Retinal pigment epithelial cell (primary cell): ENCODE results near the gene SLC25A47.
"Not testable (repeated sequence)": the region's sequence is repeated elsewhere in the genome, so short reads cannot be mapped to it uniquely, and the experiment has no call there.

Experiments
- DNase-seq: peaks from one replicate; pipeline ENCODE4 v3.0.0-alpha.2; 2010; ENCODE audit warnings: low read depth
- H3K4me3 ChIP-seq: 2 replicates; pipeline ENCODE4 v1.5.1; 2011; ENCODE audit warnings: mild to moderate bottlenecking, low read length, control low read depth, moderate library complexity
- TF ChIP-seq, protein P1 (sequence below): conservative IDR thresholded peaks from 2 replicates; pipeline ENCODE4 v1.5.1; 2011; ENCODE audit warnings: low read depth, low read length, control low read depth, inconsistent platforms

Gene SLC25A47

DNA sequence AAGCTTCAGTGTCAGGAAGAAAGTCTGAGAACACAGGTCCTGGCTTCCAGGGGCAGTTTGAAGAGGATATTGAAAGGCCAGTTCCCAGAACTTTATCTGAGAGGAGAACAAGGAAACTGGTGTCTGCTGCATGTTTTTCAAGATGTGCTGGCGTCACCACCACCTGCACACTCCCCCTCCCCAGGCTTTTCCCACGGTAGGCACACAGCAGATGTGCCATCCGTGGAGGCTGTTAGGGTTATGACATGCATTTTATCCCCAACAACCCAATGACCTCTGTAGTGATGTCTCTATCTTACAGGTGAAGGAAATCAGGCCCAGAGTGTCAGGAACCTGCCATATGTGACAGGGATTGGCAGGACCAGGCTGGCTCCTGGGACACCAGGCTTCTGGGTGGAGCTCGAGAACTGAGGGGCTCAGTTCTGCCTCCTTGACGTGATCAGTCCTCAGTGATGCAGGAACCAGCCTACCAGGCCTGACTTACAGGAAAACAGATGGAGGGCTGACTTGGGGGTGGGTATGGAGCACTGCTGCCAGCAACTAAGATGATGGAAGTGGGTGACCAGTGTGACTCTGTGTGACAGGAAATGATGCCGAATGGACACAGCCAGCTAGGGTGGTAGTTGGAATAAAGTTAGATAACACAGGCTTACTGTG lies 16.8 kb downstream of the SLC25A47 start:
- H3K4me3 ChIP-seq = no peak overlapping the region
- TF ChIP-seq, protein P1, sequence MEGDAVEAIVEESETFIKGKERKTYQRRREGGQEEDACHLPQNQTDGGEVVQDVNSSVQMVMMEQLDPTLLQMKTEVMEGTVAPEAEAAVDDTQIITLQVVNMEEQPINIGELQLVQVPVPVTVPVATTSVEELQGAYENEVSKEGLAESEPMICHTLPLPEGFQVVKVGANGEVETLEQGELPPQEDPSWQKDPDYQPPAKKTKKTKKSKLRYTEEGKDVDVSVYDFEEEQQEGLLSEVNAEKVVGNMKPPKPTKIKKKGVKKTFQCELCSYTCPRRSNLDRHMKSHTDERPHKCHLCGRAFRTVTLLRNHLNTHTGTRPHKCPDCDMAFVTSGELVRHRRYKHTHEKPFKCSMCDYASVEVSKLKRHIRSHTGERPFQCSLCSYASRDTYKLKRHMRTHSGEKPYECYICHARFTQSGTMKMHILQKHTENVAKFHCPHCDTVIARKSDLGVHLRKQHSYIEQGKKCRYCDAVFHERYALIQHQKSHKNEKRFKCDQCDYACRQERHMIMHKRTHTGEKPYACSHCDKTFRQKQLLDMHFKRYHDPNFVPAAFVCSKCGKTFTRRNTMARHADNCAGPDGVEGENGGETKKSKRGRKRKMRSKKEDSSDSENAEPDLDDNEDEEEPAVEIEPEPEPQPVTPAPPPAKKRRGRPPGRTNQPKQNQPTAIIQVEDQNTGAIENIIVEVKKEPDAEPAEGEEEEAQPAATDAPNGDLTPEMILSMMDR = no peak
- no peak for DNase-seq

DNA sequence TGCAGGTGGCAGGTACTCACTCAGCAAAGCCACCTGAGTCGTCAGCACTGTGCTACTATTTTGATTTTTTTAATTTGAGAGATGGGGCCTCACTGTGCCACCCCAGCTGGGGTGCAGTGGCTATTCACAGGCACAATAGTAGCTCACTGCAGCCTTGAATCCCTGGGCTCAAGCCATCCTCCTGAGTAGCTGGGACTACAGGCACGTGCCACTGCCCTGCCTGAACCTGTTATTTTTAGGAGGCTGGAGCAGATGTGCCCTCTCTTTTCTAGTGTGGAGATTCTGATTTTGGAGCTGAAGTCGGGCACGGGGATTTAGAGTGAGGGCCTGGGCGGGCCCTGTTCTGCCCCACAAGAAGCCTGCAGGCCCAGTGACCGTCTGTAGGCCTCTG lies 17.3 kb downstream of the SLC25A47 start:
- no peak overlapping the region for H3K4me3 ChIP-seq
- DNase-seq = no peak

DNA sequence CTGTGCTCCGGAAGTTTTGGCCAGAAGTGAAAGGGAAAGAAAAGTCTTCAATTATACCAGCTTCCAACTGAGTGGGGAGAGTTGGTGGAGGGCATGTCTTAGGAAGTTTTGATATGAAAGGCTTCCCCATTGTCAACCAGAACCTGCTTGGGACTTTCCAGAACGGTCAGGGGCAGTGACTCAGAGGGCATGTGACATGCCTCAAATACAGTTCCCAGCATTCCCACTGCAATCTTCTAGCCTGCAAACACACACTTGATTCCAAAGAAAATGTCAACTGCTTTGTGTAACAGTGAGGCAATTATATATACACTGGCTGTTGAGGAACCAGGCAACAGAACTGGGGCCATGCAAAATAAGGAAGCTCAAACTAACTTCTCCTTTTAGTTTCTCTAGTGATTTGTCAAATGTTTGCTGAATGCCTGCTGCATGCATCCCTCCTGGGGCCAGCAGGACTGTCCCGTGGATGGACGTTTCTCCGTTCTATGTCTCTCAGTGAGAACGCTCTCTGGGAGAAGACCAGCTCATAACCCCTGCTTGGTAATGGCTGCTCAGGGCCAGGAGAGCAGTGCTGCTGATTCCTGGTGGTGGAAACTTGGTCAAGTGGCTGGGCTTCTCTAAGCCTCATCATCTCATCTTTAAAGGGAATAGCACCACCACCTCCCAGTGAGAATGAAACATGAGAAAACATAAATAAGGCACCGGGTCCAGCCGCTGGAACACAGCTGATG lies 18.3 kb downstream of the SLC25A47 start:
- H3K4me3 ChIP-seq = no peak overlapping the region
- TF ChIP-seq, protein P1 = no peak
- DNase-seq = peak; percentile 59

More for the DNA sequence above, 17.3 kb downstream of the SLC25A47 start:
- TF ChIP-seq, protein P1 = no peak

DNA sequence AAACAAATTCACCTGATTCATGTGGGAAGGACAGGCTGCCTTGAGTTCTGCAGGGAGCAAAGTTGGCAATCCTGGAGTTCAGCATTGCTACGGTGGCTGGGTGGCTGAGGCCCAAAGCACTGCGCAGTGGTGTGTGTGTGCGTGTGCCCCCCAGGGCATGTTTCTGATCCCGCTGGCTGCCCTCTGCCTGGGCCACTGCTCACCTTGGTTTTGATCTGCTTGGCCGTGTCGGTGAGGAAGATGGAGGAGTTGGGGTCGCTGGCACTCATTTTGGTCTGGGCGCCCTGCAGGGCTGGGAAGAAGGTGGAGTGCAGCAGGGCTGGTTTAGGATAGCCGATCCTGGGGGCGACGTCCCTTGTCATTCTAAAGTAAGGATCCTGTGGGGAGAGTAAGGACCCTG lies 19.1 kb downstream of the SLC25A47 start:
- TF ChIP-seq, protein P1 = no peak
- DNase-seq = no peak
- H3K4me3 ChIP-seq = no peak overlapping the region

DNA sequence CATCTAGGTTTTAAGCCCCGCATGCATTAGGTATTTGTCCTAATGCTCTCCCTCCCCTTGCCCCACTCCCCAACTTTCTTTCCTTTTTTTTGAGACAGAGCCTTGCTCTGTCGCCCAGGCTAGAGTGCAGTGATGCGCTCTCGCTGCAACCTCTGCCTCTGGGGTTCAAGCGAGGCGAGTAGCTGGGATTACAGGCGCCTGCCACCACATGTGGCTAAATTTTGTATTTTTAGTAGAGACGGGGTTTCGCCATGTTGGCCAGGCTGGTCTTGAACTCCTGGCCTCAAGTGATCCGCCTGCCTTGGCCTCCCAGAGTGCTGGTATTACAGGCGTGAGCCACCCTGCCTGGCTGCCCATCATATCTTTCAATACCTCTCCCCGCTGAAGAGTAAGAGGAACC lies 19.7 kb downstream of the SLC25A47 start:
- DNase-seq, H3K4me3 ChIP-seq: not testable (repeated sequence)

DNA sequence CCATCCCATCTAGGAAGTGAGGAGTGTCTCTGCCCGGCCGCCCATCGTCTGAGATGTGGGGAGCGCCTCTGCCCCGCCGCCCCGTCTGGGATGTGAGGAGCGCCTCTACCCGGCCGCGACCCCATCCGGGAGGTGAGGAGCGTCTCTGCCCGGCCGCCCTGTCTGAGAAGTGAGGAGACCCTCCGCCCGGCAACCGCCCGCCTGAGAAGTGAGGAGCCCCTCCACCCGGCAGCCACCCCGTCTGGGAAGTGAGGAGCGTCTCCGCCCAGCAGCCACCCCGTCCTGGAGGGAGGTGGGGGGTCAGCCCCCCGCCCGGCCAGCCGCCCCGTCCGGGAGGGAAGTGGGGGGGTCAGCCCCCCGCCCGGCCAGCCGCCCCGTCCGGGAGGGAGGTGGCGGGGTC lies 21.5 kb downstream of the SLC25A47 start:
- H3K4me3 ChIP-seq, DNase-seq: not testable (repeated sequence)

DNA sequence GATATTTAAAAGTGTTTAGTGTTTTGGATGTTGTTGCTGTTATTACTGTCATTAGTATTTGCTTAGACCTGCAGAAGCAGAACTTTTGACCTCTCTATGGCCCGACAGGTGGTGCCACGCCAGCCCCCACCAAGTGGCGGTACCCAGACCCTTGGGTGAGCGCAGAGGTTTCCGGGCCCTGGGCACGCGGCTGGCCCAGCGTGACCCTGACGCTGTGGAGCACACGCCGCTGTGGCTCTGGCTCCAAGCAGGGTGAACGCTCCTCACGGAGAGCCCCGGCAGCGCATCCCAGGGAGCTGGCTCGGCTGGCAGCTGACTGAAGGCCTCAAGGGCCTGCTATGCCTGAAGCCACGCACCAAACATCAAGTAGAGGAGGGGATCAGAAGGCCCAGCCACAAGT lies 22.6 kb downstream of the SLC25A47 start:
- no peak overlapping the region for H3K4me3 ChIP-seq
- no peak for DNase-seq
- TF ChIP-seq, protein P1 = no peak
